NCI-H146 treated with DMSO at 0.1 percent for 48 hours (cell line): Measurements from ENCODE around the gene IMMP2L.
"Not testable (repeated sequence)": the region's sequence is repeated elsewhere in the genome, so short reads cannot be mapped to it uniquely, and the experiment has no call there.

ENCODE experiments used
- DNase-seq: peaks from one replicate; lab custom pipeline; 2025; ENCODE audit not compliant: unreplicated experiment; lab: John Stamatoyannopoulos, UW

IMMP2L gene

GRCh38 chr7:111470998-111471397 is 91.3 kb downstream of the IMMP2L start:
- DNase-seq = no peak

GRCh38 chr7:111469894-111470293 is 92.4 kb downstream of the IMMP2L start:
- DNase-seq = not testable (repeated sequence)

GRCh38 chr7:111465774-111466173 is 96.5 kb downstream of the IMMP2L start:
- DNase-seq = not testable (repeated sequence)

- DNase-seq = no peak
Measured at GRCh38 chr7:111460695-111461094, 101.6 kb downstream of the IMMP2L start.

GRCh38 chr7:111459757-111460280 is 102.5 kb downstream of the IMMP2L start:
- no peak for DNase-seq

- DNase-seq = no peak
Measured at GRCh38 chr7:111459065-111459756, 103.1 kb downstream of the IMMP2L start.

GRCh38 chr7:111450705-111451104 is 111.6 kb downstream of the IMMP2L start:
- DNase-seq = not testable (repeated sequence)

GRCh38 chr7:111447502-111447901 is 114.8 kb downstream of the IMMP2L start:
- not testable (repeated sequence) for DNase-seq

GRCh38 chr7:111439977-111440376 is 122.3 kb downstream of the IMMP2L start:
- no peak for DNase-seq

- no peak for DNase-seq
Measured at GRCh38 chr7:111438369-111439289, 123.7 kb downstream of the IMMP2L start.

- no peak for DNase-seq
Measured at GRCh38 chr7:111437736-111438135, 124.6 kb downstream of the IMMP2L start.

GRCh38 chr7:111436608-111437007 is 125.7 kb downstream of the IMMP2L start:
- no peak for DNase-seq

- no peak for DNase-seq
Measured at GRCh38 chr7:111433426-111433825, 128.9 kb downstream of the IMMP2L start.

GRCh38 chr7:111429781-111430180 is 132.5 kb downstream of the IMMP2L start:
- no peak for DNase-seq

GRCh38 chr7:111424768-111425167 is 137.5 kb downstream of the IMMP2L start:
- no peak for DNase-seq

GRCh38 chr7:111414374-111414773 is 147.9 kb downstream of the IMMP2L start:
- no peak for DNase-seq

GRCh38 chr7:111413739-111414138 is 148.6 kb downstream of the IMMP2L start:
- peak; percentile 30 for DNase-seq

GRCh38 chr7:111410899-111411298 is 151.4 kb downstream of the IMMP2L start:
- no peak for DNase-seq

- no peak for DNase-seq
Measured at GRCh38 chr7:111409714-111410422, 152.4 kb downstream of the IMMP2L start.

GRCh38 chr7:111408724-111409123 is 153.6 kb downstream of the IMMP2L start:
- DNase-seq = no peak

- no peak for DNase-seq
Measured at GRCh38 chr7:111407258-111407657, 155.0 kb downstream of the IMMP2L start.
